IMR-90 (cell line): ENCODE measurements around the gene FLT3LG. TPM values are rescaled to one million over a fixed set of nuclear protein-coding genes. Genes with fewer than 3 reads are reported as not detected.

ENCODE experiments used
- ATAC-seq: fragments of 200-7000 bp; cut with Tn5 transposase; 2 replicates; pipeline ENCODE4 v1.9.1; 2020; ENCODE audit warnings: low read depth, mild to moderate bottlenecking, moderate library complexity
- BruUV-seq: library from RNA; stranded (reverse); fragments of 400-500 nt; replicated peaks from 2 replicates; lab custom pipeline; 2021; lab: Mats Ljungman, UMichigan
- CTCF ChIA-PET: fragments of 300-600 bp; formaldehyde crosslinking; extraction: SDS; loops from one replicate; lab custom pipeline; 2021; ENCODE audit warnings: antibody characterized with exemption; lab: Yijun Ruan, JAX
- POLR2A ChIA-PET: fragments of 300-600 bp; sonication (Branson Sonifier 250); formaldehyde crosslinking; loops from one replicate; lab custom pipeline; 2022; ENCODE audit warnings: antibody characterized with exemption; ENCODE audit not compliant: unreplicated experiment; lab: Charles Lee
- DNase-seq: peaks from one replicate; pipeline ENCODE4 v3.0.0; 2013
- H2AFZ ChIP-seq: replicated peaks from 2 replicates; pipeline ENCODE3; 2013; ENCODE audit warnings: low read length, mild to moderate bottlenecking; ENCODE audit not compliant: poor library complexity
- H2AK5ac ChIP-seq: 2 replicates; pipeline ENCODE4 v1.6.1; 2013; ENCODE audit warnings: low read depth, low read length, inconsistent platforms
- H2AK9ac ChIP-seq: replicated peaks from 2 replicates; pipeline ENCODE3; 2013; ENCODE audit warnings: mild to moderate bottlenecking, low read depth, low read length, moderate library complexity; ENCODE audit not compliant: poor library complexity
- H2BK120ac ChIP-seq: 2 replicates; pipeline ENCODE4 v1.6.1; 2013; ENCODE audit warnings: low read depth, low read length, inconsistent platforms
- H2BK15ac ChIP-seq: 3 replicates; pipeline ENCODE4 v1.6.1; 2013; ENCODE audit warnings: low read depth, low read length, inconsistent platforms
- H2BK20ac ChIP-seq: 2 replicates; pipeline ENCODE4 v1.6.1; 2013; ENCODE audit warnings: low read depth, mild to moderate bottlenecking, inconsistent platforms, low read length, moderate library complexity
- H2BK5ac ChIP-seq: 2 replicates; pipeline ENCODE4 v1.6.1; 2013; ENCODE audit warnings: mild to moderate bottlenecking, low read depth, low read length, inconsistent platforms; ENCODE audit not compliant: poor library complexity, severe bottlenecking
- H3K14ac ChIP-seq: replicated peaks from 2 replicates; pipeline ENCODE4 v1.6.1; 2013; ENCODE audit warnings: low read depth, low read length, inconsistent platforms
- H3K18ac ChIP-seq: 2 replicates; pipeline ENCODE4 v1.6.1; 2013; ENCODE audit warnings: low read depth, low read length, control low read depth
- H3K23ac ChIP-seq: 2 replicates; pipeline ENCODE4 v1.6.1; 2013; ENCODE audit warnings: low read depth, low read length, inconsistent platforms
- H3K27ac ChIP-seq: 2 replicates; pipeline ENCODE4 v1.5.1; 2013; ENCODE audit warnings: mild to moderate bottlenecking, control low read depth, low read length; ENCODE audit not compliant: insufficient read depth
- H3K27me3 ChIP-seq: 2 replicates; pipeline ENCODE4 v1.6.1; 2013; ENCODE audit warnings: low read length; ENCODE audit not compliant: control insufficient read depth, insufficient read depth
- H3K36me3 ChIP-seq: 2 replicates; pipeline ENCODE4 v1.6.1; 2013; ENCODE audit warnings: low read length, mixed read lengths; ENCODE audit not compliant: control insufficient read depth, insufficient read depth
- H3K4ac ChIP-seq: 2 replicates; pipeline ENCODE4 v1.6.1; 2013; ENCODE audit warnings: low read depth, low read length, inconsistent platforms
- H3K4me1 ChIP-seq: 2 replicates; pipeline ENCODE4 v1.6.1; 2013; ENCODE audit warnings: low read length, mixed read lengths; ENCODE audit not compliant: control insufficient read depth, insufficient read depth
- H3K4me2 ChIP-seq: 2 replicates; pipeline ENCODE4 v1.6.1; 2013; ENCODE audit warnings: low read depth, mild to moderate bottlenecking, control low read depth, low read length, moderate library complexity
- H3K4me3 ChIP-seq: 2 replicates; pipeline ENCODE4 v1.5.1; 2013; ENCODE audit warnings: low read depth, mild to moderate bottlenecking, control low read depth, low read length, moderate library complexity; ENCODE audit not compliant: insufficient read depth
- H3K56ac ChIP-seq: 2 replicates; pipeline ENCODE4 v1.6.1; 2013; ENCODE audit warnings: low read length, inconsistent platforms; ENCODE audit not compliant: insufficient read depth; ENCODE audit errors: extremely low read depth
- H3K79me1 ChIP-seq, 2 experiments: 2 replicates each; pipeline ENCODE4 v1.6.1; 2013; ENCODE audit warnings: low read length in 2 of 2, inconsistent platforms in 1 of 2, low read depth in 1 of 2
- H3K9ac ChIP-seq: 2 replicates; pipeline ENCODE4 v1.6.1; 2013; ENCODE audit warnings: low read depth, low read length, control low read depth
- H3K9me1 ChIP-seq: 2 replicates; pipeline ENCODE4 v1.6.1; 2013; ENCODE audit warnings: low read length, inconsistent platforms; ENCODE audit not compliant: insufficient read depth
- H3K9me3 ChIP-seq: 2 replicates; pipeline ENCODE4 v1.6.1; 2013; ENCODE audit warnings: low read length; ENCODE audit not compliant: control insufficient read depth, insufficient read depth
- H4K20me1 ChIP-seq: 2 replicates; pipeline ENCODE4 v1.6.1; 2013; ENCODE audit warnings: low read length, inconsistent platforms; ENCODE audit not compliant: insufficient read depth
- H4K5ac ChIP-seq: 2 replicates; pipeline ENCODE4 v1.6.1; 2013; ENCODE audit warnings: mild to moderate bottlenecking, low read depth, low read length, control low read depth
- H4K8ac ChIP-seq, 2 experiments: 2 replicates each; pipeline ENCODE4 v1.6.1; 2013; ENCODE audit warnings: low read depth in 2 of 2, low read length in 2 of 2, control low read depth in 1 of 2, inconsistent platforms in 1 of 2
- H4K91ac ChIP-seq: 2 replicates; pipeline ENCODE4 v1.6.1; 2013; ENCODE audit warnings: low read depth, low read length, inconsistent platforms; ENCODE audit not compliant: insufficient read depth
- BHLHE40 ChIP-seq: fragments of 150-350 bp; IDR thresholded peaks from 2 replicates; pipeline ENCODE4 v1.6.1; 2016; ENCODE audit warnings: mild to moderate bottlenecking, low read depth, low read length
- CEBPB ChIP-seq: IDR thresholded peaks from 2 replicates; pipeline ENCODE4 v1.6.1; 2012; ENCODE audit warnings: low read depth, low read length, improper control_type of control experiment
- CHD1 ChIP-seq: IDR thresholded peaks from 2 replicates; pipeline ENCODE4 v1.6.1; 2012; ENCODE audit warnings: low read depth, low read length, improper control_type of control experiment
- CTCF ChIP-seq: conservative IDR thresholded peaks from 2 replicates; pipeline ENCODE4 v1.5.1; 2012; ENCODE audit warnings: mild to moderate bottlenecking, low read depth, low read length, improper control_type of control experiment
- ELK1 ChIP-seq: fragments of 150-350 bp; IDR thresholded peaks from 2 replicates; pipeline ENCODE4 v1.6.1; 2016; ENCODE audit warnings: low read depth, mild to moderate bottlenecking, low read length, moderate library complexity, borderline replicate concordance
- FOS ChIP-seq: fragments of 150-350 bp; IDR thresholded peaks from 2 replicates; pipeline ENCODE4 v1.6.1; 2016; ENCODE audit warnings: low read depth, low read length
- MAFK ChIP-seq: IDR thresholded peaks from 2 replicates; pipeline ENCODE4 v1.6.1; 2012; ENCODE audit warnings: low read depth, low read length, improper control_type of control experiment
- MAZ ChIP-seq: IDR thresholded peaks from 2 replicates; pipeline ENCODE4 v1.6.1; 2012; ENCODE audit warnings: low read depth, mild to moderate bottlenecking, low read length, improper control_type of control experiment, moderate library complexity, borderline replicate concordance
- MXI1 ChIP-seq: IDR thresholded peaks from 2 replicates; pipeline ENCODE4 v1.6.1; 2012; ENCODE audit warnings: low read depth, mild to moderate bottlenecking, low read length, moderate library complexity, borderline replicate concordance
- NFE2L2 ChIP-seq: fragments of 150-350 bp; IDR thresholded peaks from 2 replicates; pipeline ENCODE4 v1.6.1; 2016; ENCODE audit warnings: low read depth, mild to moderate bottlenecking, low read length
- POLR2A ChIP-seq: IDR thresholded peaks from 2 replicates; pipeline ENCODE4 v1.6.1; 2012; ENCODE audit warnings: mild to moderate bottlenecking, low read depth, low read length
- RAD21 ChIP-seq: IDR thresholded peaks from 2 replicates; pipeline ENCODE4 v1.6.1; 2012; ENCODE audit warnings: low read length, improper control_type of control experiment
- RCOR1 ChIP-seq: IDR thresholded peaks from 2 replicates; pipeline ENCODE4 v1.6.1; 2012; ENCODE audit warnings: mild to moderate bottlenecking, low read length, improper control_type of control experiment; ENCODE audit not compliant: insufficient replicate concordance
- RFX5 ChIP-seq: IDR thresholded peaks from 2 replicates; pipeline ENCODE4 v1.8.0; 2012; ENCODE audit warnings: low read depth, mild to moderate bottlenecking, low read length, moderate library complexity
- SMC3 ChIP-seq: fragments of 150-350 bp; IDR thresholded peaks from 2 replicates; pipeline ENCODE4 v1.6.1; 2016; ENCODE audit warnings: low read depth, mild to moderate bottlenecking, antibody characterized with exemption, low read length, moderate library complexity
- USF2 ChIP-seq: fragments of 150-350 bp; IDR thresholded peaks from 2 replicates; pipeline ENCODE4 v1.6.1; 2017; ENCODE audit warnings: mild to moderate bottlenecking, antibody characterized with exemption, low read length, low read depth
- WGBS, 2 experiments: methylation state at CpG; one replicate each; pipeline versions ENCODE4 v1.1.5 to v1.1.7; 2013; ENCODE audit warnings: missing lambda C conversion rate in 2 of 2; ENCODE audit not compliant: insufficient read length in 1 of 2; ENCODE audit errors: extremely low coverage in 2 of 2; 5-methylcytosine and 5-hydroxymethylcytosine counted together
- dilution Hi-C: fragments of 300-500 bp; cut with HindIII; formaldehyde crosslinking; loops from one replicate; pipeline ENCODE4 v1.14.3; 2018; ENCODE audit warnings: low sequenced_read_pairs; ENCODE audit not compliant: unreplicated experiment
- in situ Hi-C: fragments of 300-500 bp; cut with MboI; formaldehyde crosslinking; loops from 3 replicates; pipeline ENCODE4 v1.14.3; 2019; ENCODE audit warnings: low sequenced_read_pairs, inconsistent platforms, mixed read lengths
- intact Hi-C: fragments of 100-400 bp; cut with micrococcal nuclease; formaldehyde crosslinking; loops from 2 replicates; pipeline ENCODE4 v1.10.0; 2022
- polyA plus RNA-seq, 3 experiments: library from polyadenylated mRNA; depleted of rRNA; stranded (reverse); fragments of >200 nt; gene quantifications; 2 replicates each; pipeline ENCODE4 v1.2.3, GENCODE V29; 2012; ENCODE audit warnings: low replicate concordance in 1 of 3
- total RNA-seq: library from RNA; depleted of rRNA; stranded (reverse); fragments of >200 nt; gene quantifications from 2 replicates; pipeline ENCODE4 v1.2.3, GENCODE V29; 2012

FLT3LG gene
- total and polyA plus RNA-seq, 2 of the 4 experiments (the other 2 are of a cell fraction) = 0.90 to 8.3 TPM

- no peak for ATAC-seq
- CTCF ChIA-PET = no interaction called here
- peaks cover 74% of the 10 kb centered on the region for H3K27me3 ChIP-seq
- H3K36me3 ChIP-seq = no peaks in the 10 kb centered on the region
- WGBS, 2 experiments = no CpG with 5 or more reads among the region's 6 CpGs
- no peak overlapping the region for H3K4ac ChIP-seq
- no peak for DNase-seq
- no peaks in the 10 kb centered on the region for H3K4me1 ChIP-seq
- H4K5ac ChIP-seq = no peak overlapping the region
- peaks cover 3% of the 10 kb centered on the region for H3K9me3 ChIP-seq
- H2AK5ac ChIP-seq = no peak overlapping the region
- no peak overlapping the region for H2BK20ac ChIP-seq
- H2AK9ac ChIP-seq = no peak overlapping the region
- TF ChIP-seq MAZ (no peak), MAFK (no peak), NFE2L2 (no peak), CTCF (no peak), ELK1 (no peak), USF2 (no peak), CHD1 (no peak), RAD21 (no peak), BHLHE40 (no peak), MXI1 (no peak), RCOR1 (no peak), CEBPB (no peak), SMC3 (no peak), FOS (no peak), RFX5 (no peak), POLR2A (no peak)
- H3K27ac ChIP-seq = no peak overlapping the region
- intact Hi-C loops = no loop called here
- H3K4me3 ChIP-seq = no peak overlapping the region
- H4K20me1 ChIP-seq = peaks cover 3% of the 10 kb centered on the region; the same call in 1 of the 2 replicates
- no peak overlapping the region for H3K14ac ChIP-seq
- H4K91ac ChIP-seq = no peak overlapping the region
- dilution Hi-C loops = no loop called here
- no peaks in the 10 kb centered on the region for H3K79me1 ChIP-seq
- peaks cover 3% of the 10 kb centered on the region; the same call in 1 of the 2 replicates for H3K9me1 ChIP-seq
- no TSS peak for BruUV-seq
- H4K8ac ChIP-seq = no peak overlapping the region
- POLR2A ChIA-PET = no interaction called here
- in situ Hi-C loops = loop anchor here (10.0 kb wide), 2 partner anchors 45 to 175 kb away; no protein-coding TSS in a partner anchor
- H3K18ac ChIP-seq = no peak overlapping the region
- H2BK120ac ChIP-seq = no peak overlapping the region
- no peak overlapping the region for H2BK15ac ChIP-seq
- peak overlapping the region; percentile 60 for H2AFZ ChIP-seq
- no peak overlapping the region for H3K9ac ChIP-seq
- 0 out of 2 replicates have a peak overlapping the region, but pooled peaks have one; percentile 4 for H3K23ac ChIP-seq
- no peak overlapping the region for H3K4me2 ChIP-seq
- H2BK5ac ChIP-seq = no peak overlapping the region
- no peak overlapping the region for H3K56ac ChIP-seq
Measured at GRCh38 chr19:49439836-49440235, 34.2 kb upstream of the FLT3LG start.
